HEK293 (cell line): ENCODE data around the gene ZNF79.

ENCODE experiments used
- CTCF ChIA-PET: fragments of 350-600 bp; formaldehyde crosslinking; extraction: SDS; loops from one replicate; lab custom pipeline; 2021; ENCODE audit warnings: antibody characterized with exemption; lab: Yijun Ruan, JAX
- POLR2A ChIA-PET: fragments of 300-600 bp; formaldehyde crosslinking; extraction: SDS; loops from one replicate; lab custom pipeline; 2020; ENCODE audit warnings: antibody characterized with exemption, inconsistent platforms; lab: Yijun Ruan, JAX
- H3K27ac ChIP-seq: fragments of 200-500 bp; sonication (Bioruptor generic); 2 replicates; pipeline ENCODE4 v1.5.1; 2014; ENCODE audit warnings: low read depth, low read length, control low read depth, inconsistent platforms; ENCODE audit errors: extremely low read depth
- H3K36me3 ChIP-seq, 2 experiments: fragments of 200-500 bp in 1 of 2; sonication (Bioruptor generic) in 1 of 2; 1 replicate in 1 of 2; 2 replicates in 1 of 2; pipeline ENCODE4 v1.5.1; 2014 to 2017; ENCODE audit warnings: inconsistent platforms in 2 of 2, low read length in 2 of 2; ENCODE audit not compliant: control insufficient read depth in 2 of 2, insufficient read depth in 1 of 2
- H3K4me1 ChIP-seq: fragments of 200-500 bp; sonication (Bioruptor generic); 2 replicates; pipeline ENCODE4 v1.5.1; 2014; ENCODE audit warnings: mild to moderate bottlenecking, low read length, inconsistent platforms; ENCODE audit not compliant: control insufficient read depth, insufficient read depth
- H3K4me3 ChIP-seq: 2 replicates; pipeline ENCODE4 v1.5.1; 2011; ENCODE audit warnings: low read depth, mild to moderate bottlenecking, control low read depth, low read length, moderate library complexity
- H3K9me3 ChIP-seq: fragments of 200-500 bp; sonication (Bioruptor generic); 2 replicates; pipeline ENCODE4 v1.5.1; 2014; ENCODE audit warnings: low read depth, low read length, inconsistent platforms; ENCODE audit not compliant: control insufficient read depth, insufficient read depth
- FEZF1 ChIP-seq: fragments of 450-650 bp; formaldehyde crosslinking; IDR thresholded peaks from 2 replicates; pipeline ENCODE4 v1.5.1; 2016; ENCODE audit warnings: missing biosample characterization, missing genetic modification characterization
- OSR2 ChIP-seq: fragments of 450-650 bp; formaldehyde crosslinking; IDR thresholded peaks from 2 replicates; pipeline ENCODE4 v1.5.1; 2016; ENCODE audit warnings: missing biosample characterization, missing genetic modification characterization
- ZBTB20 ChIP-seq: fragments of 450-650 bp; formaldehyde crosslinking; IDR thresholded peaks from 2 replicates; pipeline ENCODE4 v1.5.1; 2016; ENCODE audit warnings: missing biosample characterization, missing genetic modification characterization
- ZNF10 ChIP-seq: fragments of 450-650 bp; formaldehyde crosslinking; IDR thresholded peaks from 2 replicates; pipeline ENCODE4 v1.5.1; 2017; ENCODE audit warnings: missing biosample characterization, missing genetic modification characterization
- ZNF311 ChIP-seq: fragments of 450-650 bp; formaldehyde crosslinking; IDR thresholded peaks from 2 replicates; pipeline ENCODE4 v1.5.1; 2017; ENCODE audit warnings: missing biosample characterization, missing genetic modification characterization, borderline replicate concordance
- ZNF426 ChIP-seq: fragments of 450-650 bp; formaldehyde crosslinking; IDR thresholded peaks from 2 replicates; pipeline ENCODE4 v1.5.1; 2017; ENCODE audit warnings: missing biosample characterization, missing genetic modification characterization, mild to moderate bottlenecking, inconsistent platforms, moderate library complexity
- ZNF501 ChIP-seq: fragments of 450-650 bp; formaldehyde crosslinking; IDR thresholded peaks from 2 replicates; pipeline ENCODE4 v1.5.1; 2016; ENCODE audit warnings: missing biosample characterization, missing genetic modification characterization
- ZNF548 ChIP-seq: fragments of 450-650 bp; formaldehyde crosslinking; IDR thresholded peaks from 2 replicates; pipeline ENCODE4 v1.5.1; 2016; ENCODE audit warnings: missing biosample characterization, missing genetic modification characterization
- ZNF677 ChIP-seq: fragments of 450-650 bp; IDR thresholded peaks from 2 replicates; pipeline ENCODE4 v1.5.0; 2018; ENCODE audit warnings: missing biosample characterization, mild to moderate bottlenecking, missing genetic modification characterization, moderate library complexity
- ZNF830 ChIP-seq: fragments of 450-650 bp; IDR thresholded peaks from 2 replicates; pipeline ENCODE4 v1.5.0; 2018; ENCODE audit warnings: missing biosample characterization, missing genetic modification characterization, low read depth, mild to moderate bottlenecking, moderate library complexity
- TF ChIP-seq, protein P1 (sequence below): fragments of 450-650 bp; formaldehyde crosslinking; IDR thresholded peaks from 2 replicates; pipeline ENCODE4 v1.5.1; 2017; ENCODE audit warnings: missing biosample characterization, missing genetic modification characterization
- TF ChIP-seq, protein P2 (sequence below): fragments of 450-650 bp; formaldehyde crosslinking; IDR thresholded peaks from 2 replicates; pipeline ENCODE4 v1.5.1; 2016; ENCODE audit warnings: missing biosample characterization, missing genetic modification characterization, low read depth
- TF ChIP-seq, protein P3 (sequence below): fragments of 450-650 bp; formaldehyde crosslinking; IDR thresholded peaks from 2 replicates; pipeline ENCODE4 v1.5.1; 2016; ENCODE audit warnings: missing biosample characterization, missing genetic modification characterization
- TF ChIP-seq, protein P4 (sequence below): fragments of 450-650 bp; formaldehyde crosslinking; IDR thresholded peaks from 2 replicates; pipeline ENCODE4 v1.5.1; 2016; ENCODE audit warnings: missing biosample characterization, missing genetic modification characterization, borderline replicate concordance
- TF ChIP-seq, protein P5 (sequence below): fragments of 450-650 bp; formaldehyde crosslinking; IDR thresholded peaks from 2 replicates; pipeline ENCODE4 v1.5.1; 2016; ENCODE audit warnings: missing biosample characterization, missing genetic modification characterization

Gene ZNF79

DNA sequence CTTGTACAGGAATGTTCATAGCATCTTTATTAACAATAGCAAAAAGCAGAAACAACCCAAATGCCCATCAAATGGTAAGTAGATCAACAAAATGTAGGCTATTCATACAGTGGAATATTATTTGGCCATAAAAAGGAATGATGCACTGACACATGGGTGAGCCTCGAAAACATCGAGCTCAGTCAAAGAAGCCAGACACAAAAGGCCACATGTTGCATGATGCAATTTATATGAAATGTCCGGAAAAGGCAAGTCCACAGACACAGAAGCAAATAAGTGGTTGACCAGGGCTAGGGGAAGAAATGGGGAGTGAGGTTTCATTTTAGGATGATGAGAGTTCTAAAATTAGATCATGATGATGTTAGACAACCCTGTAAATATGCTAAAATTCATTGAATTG is 43.7 kb upstream of the ZNF79 start:
- CTCF ChIA-PET, result interaction anchor here (0.6 to 1.2 kb wide), 4 partner anchors 16 to 1071 kb away, joined by 3 to 5 read pairs (median 4); partner anchors contain the start of gene SLC2A8
- Histone ChIP-seq H3K4me3 (no peak overlapping the region), H3K9me3 (no peaks in the 10 kb centered on the region), H3K4me1 (no peaks in the 10 kb centered on the region), H3K36me3 (no peaks in the 10 kb centered on the region), H3K27ac (no peak overlapping the region)
- POLR2A ChIA-PET, result no interaction called here
- no peak for TF ChIP-seq ZBTB20 (tag by site-specific recombination)
- TF ChIP-seq ZNF501 (tag by site-specific recombination), result no peak
- TF ChIP-seq FEZF1 (tag by site-specific recombination), result no peak
- TF ChIP-seq, protein P1, sequence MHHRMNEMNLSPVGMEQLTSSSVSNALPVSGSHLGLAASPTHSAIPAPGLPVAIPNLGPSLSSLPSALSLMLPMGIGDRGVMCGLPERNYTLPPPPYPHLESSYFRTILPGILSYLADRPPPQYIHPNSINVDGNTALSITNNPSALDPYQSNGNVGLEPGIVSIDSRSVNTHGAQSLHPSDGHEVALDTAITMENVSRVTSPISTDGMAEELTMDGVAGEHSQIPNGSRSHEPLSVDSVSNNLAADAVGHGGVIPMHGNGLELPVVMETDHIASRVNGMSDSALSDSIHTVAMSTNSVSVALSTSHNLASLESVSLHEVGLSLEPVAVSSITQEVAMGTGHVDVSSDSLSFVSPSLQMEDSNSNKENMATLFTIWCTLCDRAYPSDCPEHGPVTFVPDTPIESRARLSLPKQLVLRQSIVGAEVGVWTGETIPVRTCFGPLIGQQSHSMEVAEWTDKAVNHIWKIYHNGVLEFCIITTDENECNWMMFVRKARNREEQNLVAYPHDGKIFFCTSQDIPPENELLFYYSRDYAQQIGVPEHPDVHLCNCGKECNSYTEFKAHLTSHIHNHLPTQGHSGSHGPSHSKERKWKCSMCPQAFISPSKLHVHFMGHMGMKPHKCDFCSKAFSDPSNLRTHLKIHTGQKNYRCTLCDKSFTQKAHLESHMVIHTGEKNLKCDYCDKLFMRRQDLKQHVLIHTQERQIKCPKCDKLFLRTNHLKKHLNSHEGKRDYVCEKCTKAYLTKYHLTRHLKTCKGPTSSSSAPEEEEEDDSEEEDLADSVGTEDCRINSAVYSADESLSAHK, result peak; percentile 53; the same call in 1 of the 2 replicates
- TF ChIP-seq ZNF10 (tag by site-specific recombination), result no peak
- TF ChIP-seq, protein P2, sequence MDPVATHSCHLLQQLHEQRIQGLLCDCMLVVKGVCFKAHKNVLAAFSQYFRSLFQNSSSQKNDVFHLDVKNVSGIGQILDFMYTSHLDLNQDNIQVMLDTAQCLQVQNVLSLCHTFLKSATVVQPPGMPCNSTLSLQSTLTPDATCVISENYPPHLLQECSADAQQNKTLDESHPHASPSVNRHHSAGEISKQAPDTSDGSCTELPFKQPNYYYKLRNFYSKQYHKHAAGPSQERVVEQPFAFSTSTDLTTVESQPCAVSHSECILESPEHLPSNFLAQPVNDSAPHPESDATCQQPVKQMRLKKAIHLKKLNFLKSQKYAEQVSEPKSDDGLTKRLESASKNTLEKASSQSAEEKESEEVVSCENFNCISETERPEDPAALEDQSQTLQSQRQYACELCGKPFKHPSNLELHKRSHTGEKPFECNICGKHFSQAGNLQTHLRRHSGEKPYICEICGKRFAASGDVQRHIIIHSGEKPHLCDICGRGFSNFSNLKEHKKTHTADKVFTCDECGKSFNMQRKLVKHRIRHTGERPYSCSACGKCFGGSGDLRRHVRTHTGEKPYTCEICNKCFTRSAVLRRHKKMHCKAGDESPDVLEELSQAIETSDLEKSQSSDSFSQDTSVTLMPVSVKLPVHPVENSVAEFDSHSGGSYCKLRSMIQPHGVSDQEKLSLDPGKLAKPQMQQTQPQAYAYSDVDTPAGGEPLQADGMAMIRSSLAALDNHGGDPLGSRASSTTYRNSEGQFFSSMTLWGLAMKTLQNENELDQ, result no peak

DNA sequence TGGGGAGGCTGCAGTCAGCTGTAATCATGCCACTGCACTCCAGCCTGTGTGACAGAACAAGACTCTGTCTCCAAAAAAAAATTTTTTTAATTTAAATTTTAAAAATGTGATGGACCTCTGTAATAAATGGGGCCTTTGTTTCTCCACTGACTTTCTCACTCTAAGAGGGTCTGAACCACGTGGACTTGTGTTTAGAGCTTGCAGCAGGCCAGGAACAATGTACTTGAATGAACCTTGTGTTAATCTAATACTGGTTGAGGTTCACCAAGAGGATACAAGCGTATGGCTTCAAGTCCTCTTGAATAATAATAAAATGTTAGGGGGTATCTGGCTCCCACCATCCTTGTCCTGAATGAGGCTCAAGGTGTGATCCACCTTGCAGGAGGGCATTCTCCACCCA is 41.6 kb upstream of the ZNF79 start:
- no peaks in the 10 kb centered on the region for H3K4me1 ChIP-seq
- no peak overlapping the region for H3K27ac ChIP-seq
- CTCF ChIA-PET, result no interaction called here
- H3K4me3 ChIP-seq, result no peak overlapping the region
- POLR2A ChIA-PET, result no interaction called here
- H3K9me3 ChIP-seq, result no peaks in the 10 kb centered on the region
- no peaks in the 10 kb centered on the region for H3K36me3 ChIP-seq
- TF ChIP-seq ZNF548 (tag by site-specific recombination) (no peak), ZNF426 (no peak)
- TF ChIP-seq, protein P3, sequence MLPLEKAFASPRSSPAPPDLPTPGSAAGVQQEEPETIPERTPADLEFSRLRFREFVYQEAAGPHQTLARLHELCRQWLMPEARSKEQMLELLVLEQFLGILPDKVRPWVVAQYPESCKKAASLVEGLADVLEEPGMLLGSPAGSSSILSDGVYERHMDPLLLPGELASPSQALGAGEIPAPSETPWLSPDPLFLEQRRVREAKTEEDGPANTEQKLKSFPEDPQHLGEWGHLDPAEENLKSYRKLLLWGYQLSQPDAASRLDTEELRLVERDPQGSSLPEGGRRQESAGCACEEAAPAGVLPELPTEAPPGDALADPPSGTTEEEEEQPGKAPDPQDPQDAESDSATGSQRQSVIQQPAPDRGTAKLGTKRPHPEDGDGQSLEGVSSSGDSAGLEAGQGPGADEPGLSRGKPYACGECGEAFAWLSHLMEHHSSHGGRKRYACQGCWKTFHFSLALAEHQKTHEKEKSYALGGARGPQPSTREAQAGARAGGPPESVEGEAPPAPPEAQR (tag by site-specific recombination), result no peak
- TF ChIP-seq, all 188 proteins: peak for 0

DNA sequence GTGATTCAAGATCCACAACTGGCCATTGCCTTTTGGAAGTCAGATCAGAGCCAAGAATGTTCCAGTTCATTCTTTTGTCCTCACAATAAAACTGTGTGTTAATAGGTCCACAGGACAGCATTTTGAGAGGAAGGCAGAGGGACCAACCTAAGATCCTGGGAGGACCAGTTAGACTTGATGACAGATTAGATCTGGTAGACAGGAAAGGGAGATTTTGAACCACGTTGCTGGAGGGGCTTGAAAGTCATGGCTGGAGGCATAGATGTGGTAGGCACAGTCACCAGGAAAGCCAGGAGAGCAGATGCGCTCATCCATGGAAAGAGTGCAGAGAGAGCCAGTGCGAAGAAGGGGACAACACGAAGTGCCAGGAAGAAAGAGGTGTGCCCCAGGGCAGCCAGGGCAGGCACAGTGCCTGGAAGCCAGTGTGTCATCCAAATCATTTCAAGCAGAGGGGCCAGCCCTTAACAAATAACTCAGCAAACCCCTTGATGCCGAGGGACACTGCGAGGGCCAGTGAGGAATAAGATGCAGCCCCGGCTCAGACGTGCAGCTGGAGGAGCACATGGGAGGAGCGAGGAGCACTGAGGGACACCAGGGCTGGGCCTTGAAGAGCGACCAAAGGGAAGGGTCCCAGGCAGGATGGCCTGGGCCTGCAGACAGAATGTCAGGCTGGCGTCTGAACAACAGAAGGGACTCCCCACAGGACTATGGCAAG is 40.0 kb upstream of the ZNF79 start:
- Histone ChIP-seq H3K4me3 (no peak overlapping the region), H3K9me3 (no peaks in the 10 kb centered on the region), H3K36me3 (no peaks in the 10 kb centered on the region), H3K27ac (no peak overlapping the region), H3K4me1 (peaks cover 6% of the 10 kb centered on the region)
- ChIA-PET POLR2A (no interaction called here), CTCF (no interaction called here)
- TF ChIP-seq, protein P4, sequence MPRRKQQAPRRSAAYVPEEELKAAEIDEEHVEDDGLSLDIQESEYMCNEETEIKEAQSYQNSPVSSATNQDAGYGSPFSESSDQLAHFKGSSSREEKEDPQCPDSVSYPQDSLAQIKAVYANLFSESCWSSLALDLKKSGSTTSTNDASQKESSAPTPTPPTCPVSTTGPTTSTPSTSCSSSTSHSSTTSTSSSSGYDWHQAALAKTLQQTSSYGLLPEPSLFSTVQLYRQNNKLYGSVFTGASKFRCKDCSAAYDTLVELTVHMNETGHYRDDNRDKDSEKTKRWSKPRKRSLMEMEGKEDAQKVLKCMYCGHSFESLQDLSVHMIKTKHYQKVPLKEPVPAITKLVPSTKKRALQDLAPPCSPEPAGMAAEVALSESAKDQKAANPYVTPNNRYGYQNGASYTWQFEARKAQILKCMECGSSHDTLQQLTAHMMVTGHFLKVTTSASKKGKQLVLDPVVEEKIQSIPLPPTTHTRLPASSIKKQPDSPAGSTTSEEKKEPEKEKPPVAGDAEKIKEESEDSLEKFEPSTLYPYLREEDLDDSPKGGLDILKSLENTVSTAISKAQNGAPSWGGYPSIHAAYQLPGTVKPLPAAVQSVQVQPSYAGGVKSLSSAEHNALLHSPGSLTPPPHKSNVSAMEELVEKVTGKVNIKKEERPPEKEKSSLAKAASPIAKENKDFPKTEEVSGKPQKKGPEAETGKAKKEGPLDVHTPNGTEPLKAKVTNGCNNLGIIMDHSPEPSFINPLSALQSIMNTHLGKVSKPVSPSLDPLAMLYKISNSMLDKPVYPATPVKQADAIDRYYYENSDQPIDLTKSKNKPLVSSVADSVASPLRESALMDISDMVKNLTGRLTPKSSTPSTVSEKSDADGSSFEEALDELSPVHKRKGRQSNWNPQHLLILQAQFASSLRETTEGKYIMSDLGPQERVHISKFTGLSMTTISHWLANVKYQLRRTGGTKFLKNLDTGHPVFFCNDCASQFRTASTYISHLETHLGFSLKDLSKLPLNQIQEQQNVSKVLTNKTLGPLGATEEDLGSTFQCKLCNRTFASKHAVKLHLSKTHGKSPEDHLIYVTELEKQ, result no peak
- TF ChIP-seq ZNF677 (no peak), ZNF830 (tag by site-specific recombination) (no peak), ZNF311 (no peak), OSR2 (tag by site-specific recombination) (no peak)
- TF ChIP-seq, protein P5, sequence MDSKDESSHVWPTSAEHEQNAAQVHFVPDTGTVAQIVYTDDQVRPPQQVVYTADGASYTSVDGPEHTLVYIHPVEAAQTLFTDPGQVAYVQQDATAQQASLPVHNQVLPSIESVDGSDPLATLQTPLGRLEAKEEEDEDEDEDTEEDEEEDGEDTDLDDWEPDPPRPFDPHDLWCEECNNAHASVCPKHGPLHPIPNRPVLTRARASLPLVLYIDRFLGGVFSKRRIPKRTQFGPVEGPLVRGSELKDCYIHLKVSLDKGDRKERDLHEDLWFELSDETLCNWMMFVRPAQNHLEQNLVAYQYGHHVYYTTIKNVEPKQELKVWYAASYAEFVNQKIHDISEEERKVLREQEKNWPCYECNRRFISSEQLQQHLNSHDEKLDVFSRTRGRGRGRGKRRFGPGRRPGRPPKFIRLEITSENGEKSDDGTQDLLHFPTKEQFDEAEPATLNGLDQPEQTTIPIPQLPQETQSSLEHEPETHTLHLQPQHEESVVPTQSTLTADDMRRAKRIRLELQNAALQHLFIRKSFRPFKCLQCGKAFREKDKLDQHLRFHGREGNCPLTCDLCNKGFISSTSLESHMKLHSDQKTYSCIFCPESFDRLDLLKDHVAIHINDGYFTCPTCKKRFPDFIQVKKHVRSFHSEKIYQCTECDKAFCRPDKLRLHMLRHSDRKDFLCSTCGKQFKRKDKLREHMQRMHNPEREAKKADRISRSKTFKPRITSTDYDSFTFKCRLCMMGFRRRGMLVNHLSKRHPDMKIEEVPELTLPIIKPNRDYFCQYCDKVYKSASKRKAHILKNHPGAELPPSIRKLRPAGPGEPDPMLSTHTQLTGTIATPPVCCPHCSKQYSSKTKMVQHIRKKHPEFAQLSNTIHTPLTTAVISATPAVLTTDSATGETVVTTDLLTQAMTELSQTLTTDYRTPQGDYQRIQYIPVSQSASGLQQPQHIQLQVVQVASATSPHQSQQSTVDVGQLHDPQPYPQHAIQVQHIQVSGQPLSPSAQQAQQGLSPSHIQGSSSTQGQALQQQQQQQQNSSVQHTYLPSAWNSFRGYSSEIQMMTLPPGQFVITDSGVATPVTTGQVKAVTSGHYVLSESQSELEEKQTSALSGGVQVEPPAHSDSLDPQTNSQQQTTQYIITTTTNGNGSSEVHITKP (tag by site-specific recombination), result no peak
